Glomerular visceral epithelial cell (primary cell): Measurements from ENCODE around the gene PHEX.

ENCODE experiments used
- DNase-seq: peaks from one replicate; pipeline ENCODE4 v3.0.0-alpha.2; 2016; ENCODE audit errors: extremely low spot score

Gene PHEX

GRCh38 chrX:22148565-22148964 lies 116.4 kb downstream of the PHEX start:
- DNase-seq: no peak

GRCh38 chrX:22150371-22150770 lies 118.2 kb downstream of the PHEX start:
- no peak for DNase-seq

- DNase-seq: no peak
These were observed 123.0 kb downstream of the PHEX start for GRCh38 chrX:22155126-22155525.

- DNase-seq: peak; percentile 48
These were observed 126.9 kb downstream of the PHEX start for GRCh38 chrX:22159071-22159470.

- DNase-seq: no peak
These were observed 131.2 kb downstream of the PHEX start for GRCh38 chrX:22163326-22163725.

GRCh38 chrX:22164770-22165388 lies 132.8 kb downstream of the PHEX start:
- peak; percentile 41 for DNase-seq

- peak; percentile 9 for DNase-seq
These were observed 133.8 kb downstream of the PHEX start for GRCh38 chrX:22165732-22166457.

- DNase-seq: no peak
These were observed 139.3 kb downstream of the PHEX start for GRCh38 chrX:22171287-22172060.

GRCh38 chrX:22173966-22174365 lies 141.8 kb downstream of the PHEX start:
- DNase-seq: no peak

- DNase-seq: no peak
These were observed 145.9 kb downstream of the PHEX start for GRCh38 chrX:22177950-22178515.

GRCh38 chrX:22184096-22184495 lies 152.0 kb downstream of the PHEX start:
- no peak for DNase-seq

- DNase-seq: no peak
These were observed 154.0 kb downstream of the PHEX start for GRCh38 chrX:22186165-22186564.

- peak; percentile 63 for DNase-seq
These were observed 160.4 kb downstream of the PHEX start for GRCh38 chrX:22192419-22193060.

- DNase-seq: no peak
These were observed 161.9 kb downstream of the PHEX start for GRCh38 chrX:22193851-22194659.

GRCh38 chrX:22194660-22194945 lies 162.5 kb downstream of the PHEX start:
- no peak for DNase-seq

- no peak for DNase-seq
These were observed 164.0 kb downstream of the PHEX start for GRCh38 chrX:22196149-22196548.

GRCh38 chrX:22202251-22202650 lies 170.1 kb downstream of the PHEX start:
- DNase-seq: no peak

- no peak for DNase-seq
These were observed 171.1 kb downstream of the PHEX start for GRCh38 chrX:22203186-22203585.

GRCh38 chrX:22206781-22207180 lies 174.7 kb downstream of the PHEX start:
- DNase-seq: no peak

- DNase-seq: peak; percentile 75
These were observed 188.8 kb downstream of the PHEX start for GRCh38 chrX:22220941-22221340.

- no peak for DNase-seq
These were observed 202.3 kb downstream of the PHEX start for GRCh38 chrX:22234380-22234779.
